GM19467 (cell line): ENCODE measurements around the gene ZC3H12D.
"Not testable (repeated sequence)": the region's sequence is repeated elsewhere in the genome, so short reads cannot be mapped to it uniquely, and the experiment has no call there.

Experiments used
- ATAC-seq: cut with Tn5 transposase; IDR thresholded peaks from one replicate; pipeline ENCODE4 v1.9.1; 2021; ENCODE audit warnings: mild to moderate bottlenecking, moderate library complexity; ENCODE audit not compliant: unreplicated experiment

Gene ZC3H12D

GRCh38 chr6:149484733-149485700, at the start of gene ZC3H12D:
Gene ZC3H12D (minus strand): TSS chr6:149485014. CDS start chr6:149474543, 10,471 bp downstream.
- peak; percentile 36 for ATAC-seq

GRCh38 chr6:149529650-149530049, 44.8 kb upstream of the ZC3H12D start:
- no peak for ATAC-seq

- no peak for ATAC-seq
Measured at GRCh38 chr6:149515494-149515893, 30.7 kb upstream of the ZC3H12D start.

- ATAC-seq: no peak
Measured at GRCh38 chr6:149513915-149514314, 29.1 kb upstream of the ZC3H12D start.

- no peak for ATAC-seq
Measured at GRCh38 chr6:149510793-149511512, 26.1 kb upstream of the ZC3H12D start.

- no peak for ATAC-seq
Measured at GRCh38 chr6:149508485-149508884, 23.7 kb upstream of the ZC3H12D start.

- ATAC-seq: no peak
Measured at GRCh38 chr6:149503872-149504271, 19.1 kb upstream of the ZC3H12D start.

GRCh38 chr6:149503276-149503675, 18.5 kb upstream of the ZC3H12D start:
- no peak for ATAC-seq

GRCh38 chr6:149501768-149502167, 17.0 kb upstream of the ZC3H12D start:
- ATAC-seq: no peak

GRCh38 chr6:149501201-149501600, 16.4 kb upstream of the ZC3H12D start:
- no peak for ATAC-seq

- no peak for ATAC-seq
Measured at GRCh38 chr6:149500096-149500495, 15.3 kb upstream of the ZC3H12D start.

GRCh38 chr6:149499066-149499465, 14.3 kb upstream of the ZC3H12D start:
- ATAC-seq: no peak

GRCh38 chr6:149497365-149497764, 12.6 kb upstream of the ZC3H12D start:
- ATAC-seq: no peak

GRCh38 chr6:149496597-149496996, 11.8 kb upstream of the ZC3H12D start:
- not testable (repeated sequence) for ATAC-seq

GRCh38 chr6:149495349-149496016, 10.7 kb upstream of the ZC3H12D start:
- ATAC-seq: not testable (repeated sequence)

- ATAC-seq: peak; percentile 58
Measured at GRCh38 chr6:149494810-149495209, 10.0 kb upstream of the ZC3H12D start.

- ATAC-seq: no peak
Measured at GRCh38 chr6:149493761-149494320, 9.0 kb upstream of the ZC3H12D start.

- no peak for ATAC-seq
Measured at GRCh38 chr6:149492798-149493343, 8.1 kb upstream of the ZC3H12D start.

- ATAC-seq: no peak
Measured at GRCh38 chr6:149489967-149490366, 5.2 kb upstream of the ZC3H12D start.

GRCh38 chr6:149488815-149489214, 4.0 kb upstream of the ZC3H12D start:
- ATAC-seq: no peak

- ATAC-seq: no peak
Measured at GRCh38 chr6:149487316-149487715, 2.5 kb upstream of the ZC3H12D start.
